ENCODE data around the gene MOCS3. TPM values are rescaled to one million over a fixed set of nuclear protein-coding genes. Genes with fewer than 3 reads are reported as not detected.
"Not testable (repeated sequence)": the region's sequence is repeated elsewhere in the genome, so short reads cannot be mapped to it uniquely, and the experiment has no call there.

MOCS3 gene
- total RNA-seq, 1 experiment from 2014 or later = 6.2 TPM

GRCh38 chr20:50953821-50954220, 4.8 kb upstream of the MOCS3 start:
- no peaks in the 10 kb centered on the region for H3K27me3 ChIP-seq (replicated peaks)
- peaks cover 72% of the 10 kb centered on the region for H3K36me3 ChIP-seq
- no peak overlapping the region for H3K4me3 ChIP-seq
- no peak for DNase-seq (ENCODE audit: low read depth in 1 of 2, low spot score in 2 of 2)
- H3K27ac ChIP-seq = no peak overlapping the region
- H3K9me3 ChIP-seq (replicated peaks) = no peaks in the 10 kb centered on the region
- peaks cover 5% of the 10 kb centered on the region for H3K4me1 ChIP-seq (replicated peaks)

- peaks cover 48% of the 10 kb centered on the region for H3K36me3 ChIP-seq
- H3K27me3 ChIP-seq (replicated peaks) = no peaks in the 10 kb centered on the region
- DNase-seq (ENCODE audit: low read depth in 1 of 2, low spot score in 2 of 2) = no peak
- peak overlapping the region; percentile 75 for H3K4me3 ChIP-seq
- H3K4me1 ChIP-seq (replicated peaks) = peaks cover 14% of the 10 kb centered on the region
- no peaks in the 10 kb centered on the region for H3K9me3 ChIP-seq (replicated peaks)
- H3K27ac ChIP-seq = peak overlapping the region; percentile 99; the same call in 1 of the 2 replicates
Observed at GRCh38 chr20:50957276-50957675, 1.3 kb upstream of the MOCS3 start.

- DNase-seq (ENCODE audit: low read depth in 1 of 2, low spot score in 2 of 2) = peak; percentile 87 to 96
- Histone ChIP-seq H3K9me3 (replicated peaks) (no peaks in the 10 kb centered on the region), H3K27ac (peak within 1 kb of the TSS; percentile 99), H3K4me3 (peak within 1 kb of the TSS; percentile 75), H3K27me3 (replicated peaks) (no peaks in the 10 kb centered on the region), H3K36me3 (peaks cover 41% of the 10 kb centered on the region), H3K4me1 (replicated peaks) (peaks cover 14% of the 10 kb centered on the region)
Observed at GRCh38 chr20:50957798-50958614, 612 bp upstream of the MOCS3 start, which contains the start of gene DPM1. DPM1 (minus strand) TSS chr20:50958532; CDS start chr20:50958523, 9 bp downstream.

GRCh38 chr20:50959543-50960126, 1.0 kb downstream of the MOCS3 start:
- no peak for DNase-seq (ENCODE audit: low read depth in 1 of 2, low spot score in 2 of 2)

GRCh38 chr20:50967586-50967985, 9.0 kb downstream of the MOCS3 start:
- no peak for DNase-seq (ENCODE audit: low read depth in 1 of 2, low spot score in 2 of 2)
- no peaks in the 10 kb centered on the region for H3K4me1 ChIP-seq (replicated peaks)

More at GRCh38 chr20:50959543-50960126, 1.0 kb downstream of the MOCS3 start:
- H3K27me3 ChIP-seq (replicated peaks) = no peaks in the 10 kb centered on the region
- no peak overlapping the region; the same call in 1 of the 2 replicates for H3K27ac ChIP-seq
- peaks cover 14% of the 10 kb centered on the region for H3K4me1 ChIP-seq (replicated peaks)
- no peaks in the 10 kb centered on the region for H3K9me3 ChIP-seq (replicated peaks)
- peak overlapping the region; percentile 75 for H3K4me3 ChIP-seq
- peaks cover 25% of the 10 kb centered on the region for H3K36me3 ChIP-seq

GRCh38 chr20:50968289-50968688, 9.7 kb downstream of the MOCS3 start:
- Histone ChIP-seq H3K4me1 (replicated peaks) (no peaks in the 10 kb centered on the region), H3K36me3 (no peaks in the 10 kb centered on the region), H3K27me3 (replicated peaks) (no peaks in the 10 kb centered on the region), H3K9me3 (replicated peaks) (no peaks in the 10 kb centered on the region), H3K4me3 (no peak overlapping the region), H3K27ac (no peak overlapping the region)
- no peak for DNase-seq (ENCODE audit: low read depth in 1 of 2, low spot score in 2 of 2)

More at GRCh38 chr20:50967586-50967985, 9.0 kb downstream of the MOCS3 start:
- no peaks in the 10 kb centered on the region for H3K9me3 ChIP-seq (replicated peaks)
- no peaks in the 10 kb centered on the region for H3K36me3 ChIP-seq
- H3K27me3 ChIP-seq (replicated peaks) = no peaks in the 10 kb centered on the region
- H3K27ac ChIP-seq = no peak overlapping the region
- H3K4me3 ChIP-seq = no peak overlapping the region

- no peak overlapping the region for H3K27ac ChIP-seq
- H3K27me3 ChIP-seq (replicated peaks) = no peaks in the 10 kb centered on the region
- H3K4me1 ChIP-seq (replicated peaks) = no peaks in the 10 kb centered on the region
- H3K36me3 ChIP-seq = no peaks in the 10 kb centered on the region
- DNase-seq (ENCODE audit: low read depth in 1 of 2, low spot score in 2 of 2) = no peak
- no peak overlapping the region for H3K4me3 ChIP-seq
- H3K9me3 ChIP-seq (replicated peaks) = no peaks in the 10 kb centered on the region
Observed at GRCh38 chr20:50969435-50969834, 10.8 kb downstream of the MOCS3 start.

GRCh38 chr20:50969912-50970311, 11.3 kb downstream of the MOCS3 start:
- no peaks in the 10 kb centered on the region for H3K4me1 ChIP-seq (replicated peaks)
- H3K4me3 ChIP-seq = no peak overlapping the region
- peak in 1 of 2 experiments; percentile 15 for DNase-seq (ENCODE audit: low read depth in 1 of 2, low spot score in 2 of 2)
- no peaks in the 10 kb centered on the region for H3K9me3 ChIP-seq (replicated peaks)
- H3K27me3 ChIP-seq (replicated peaks) = no peaks in the 10 kb centered on the region
- no peaks in the 10 kb centered on the region for H3K36me3 ChIP-seq
- no peak overlapping the region for H3K27ac ChIP-seq

- H3K4me1 ChIP-seq (replicated peaks) = peaks cover 14% of the 10 kb centered on the region
- H3K9me3 ChIP-seq (replicated peaks) = no peaks in the 10 kb centered on the region
- H3K27ac ChIP-seq = no peak overlapping the region
- no peaks in the 10 kb centered on the region for H3K27me3 ChIP-seq (replicated peaks)
- no peak overlapping the region for H3K4me3 ChIP-seq
- no peaks in the 10 kb centered on the region for H3K36me3 ChIP-seq
- DNase-seq (ENCODE audit: low read depth in 1 of 2, low spot score in 2 of 2) = no peak
Observed at GRCh38 chr20:50975701-50976330, 17.2 kb downstream of the MOCS3 start.

- H3K4me1 ChIP-seq (replicated peaks) = peaks cover 27% of the 10 kb centered on the region
- H3K27ac ChIP-seq = no peak overlapping the region
- H3K4me3 ChIP-seq = no peak overlapping the region
- H3K9me3 ChIP-seq (replicated peaks) = no peaks in the 10 kb centered on the region
- H3K36me3 ChIP-seq = no peaks in the 10 kb centered on the region
- no peak for DNase-seq (ENCODE audit: low read depth in 1 of 2, low spot score in 2 of 2)
- H3K27me3 ChIP-seq (replicated peaks) = no peaks in the 10 kb centered on the region
Observed at GRCh38 chr20:50977066-50978021, 18.7 kb downstream of the MOCS3 start.

GRCh38 chr20:50978533-50978932, 19.9 kb downstream of the MOCS3 start:
- H3K27me3 ChIP-seq (replicated peaks); H3K27ac ChIP-seq; H3K4me3 ChIP-seq; H3K36me3 ChIP-seq; DNase-seq (ENCODE audit: low read depth in 1 of 2, low spot score in 2 of 2); H3K9me3 ChIP-seq (replicated peaks): not testable (repeated sequence)
- H3K4me1 ChIP-seq (replicated peaks) = peaks cover 29% of the 10 kb centered on the region

- peak; percentile 81 to 90 for DNase-seq (ENCODE audit: low read depth in 1 of 2, low spot score in 2 of 2)
- no peaks in the 10 kb centered on the region for H3K27me3 ChIP-seq (replicated peaks)
- peak overlapping the region; percentile 80 for H3K27ac ChIP-seq
- peaks cover 29% of the 10 kb centered on the region for H3K4me1 ChIP-seq (replicated peaks)
- no peak overlapping the region for H3K4me3 ChIP-seq
- no peaks in the 10 kb centered on the region for H3K36me3 ChIP-seq
- H3K9me3 ChIP-seq (replicated peaks) = no peaks in the 10 kb centered on the region
Observed at GRCh38 chr20:50980071-50980681, 21.6 kb downstream of the MOCS3 start.
